RPMI7951 (cell line): ENCODE data around the gene HOOK2. TPM values are rescaled to one million over a fixed set of nuclear protein-coding genes. Genes with fewer than 3 reads are reported as not detected.

Experiments used
- DNase-seq: peaks from one replicate; pipeline ENCODE4 v3.0.0-alpha.2; 2012; ENCODE audit warnings: low read depth
- total RNA-seq: library from RNA; depleted of rRNA; stranded (reverse); fragments of >200 nt; shearing (Covaris generic); gene quantifications from 2 replicates; pipeline ENCODE4 v1.2.3, GENCODE V29; 2014

Gene HOOK2
- total RNA-seq, 1 experiment from 2014 or later = 4.0 TPM

- peak; percentile 82 for DNase-seq
Observed at GRCh38 chr19:12782424-12783290, 7.3 kb upstream of the HOOK2 start.

- no peak for DNase-seq
Observed at GRCh38 chr19:12782174-12782423, 6.7 kb upstream of the HOOK2 start.

GRCh38 chr19:12779162-12779993 lies 4.0 kb upstream of the HOOK2 start:
- peak; percentile 90 for DNase-seq

GRCh38 chr19:12778905-12779161 lies 3.5 kb upstream of the HOOK2 start:
- DNase-seq = no peak

- DNase-seq = peak; percentile 82
Observed at GRCh38 chr19:12778017-12778904, 2.9 kb upstream of the HOOK2 start.

GRCh38 chr19:12777217-12778016 lies 2.1 kb upstream of the HOOK2 start:
- peak; percentile 70 for DNase-seq

- peak; percentile 47 for DNase-seq
Observed at GRCh38 chr19:12773571-12773970, 1.8 kb downstream of the HOOK2 start.

GRCh38 chr19:12772323-12772722 lies 3.0 kb downstream of the HOOK2 start:
- no peak for DNase-seq

GRCh38 chr19:12770922-12771321 lies 4.4 kb downstream of the HOOK2 start:
- no peak for DNase-seq

- no peak for DNase-seq
Observed at GRCh38 chr19:12769689-12770088, 5.7 kb downstream of the HOOK2 start.

- DNase-seq = no peak
Observed at GRCh38 chr19:12767666-12768065, 7.7 kb downstream of the HOOK2 start.

- DNase-seq = no peak
Observed at GRCh38 chr19:12767150-12767549, 8.2 kb downstream of the HOOK2 start.

GRCh38 chr19:12766051-12766521 lies 9.3 kb downstream of the HOOK2 start:
- DNase-seq = peak; percentile 77

- DNase-seq = no peak
Observed at GRCh38 chr19:12764698-12765097, 10.7 kb downstream of the HOOK2 start.

- DNase-seq = no peak
Observed at GRCh38 chr19:12763100-12763499, 12.3 kb downstream of the HOOK2 start.

- DNase-seq = no peak
Observed at GRCh38 chr19:12759686-12760085, 15.7 kb downstream of the HOOK2 start.

- peak; percentile 72 for DNase-seq
Observed at GRCh38 chr19:12757544-12758274, 17.6 kb downstream of the HOOK2 start.

- no peak for DNase-seq
Observed at GRCh38 chr19:12756150-12756883, 19.0 kb downstream of the HOOK2 start.

GRCh38 chr19:12754465-12755196 lies 20.7 kb downstream of the HOOK2 start:
- DNase-seq = no peak
